DND-41 (cell line): ENCODE results near the gene SIRPA.

Experiments
- CTCF ChIP-seq: IDR thresholded peaks from 2 replicates; pipeline ENCODE4 v1.5.1; 2012; ENCODE audit warnings: borderline replicate concordance, low read length, moderate library complexity, mild to moderate bottlenecking; ENCODE audit not compliant: poor library complexity, severe bottlenecking; ENCODE audit errors: extremely low read depth
- EZH2 ChIP-seq: IDR thresholded peaks from 3 replicates; pipeline ENCODE4 v1.6.1; 2012; ENCODE audit warnings: borderline replicate concordance, low read depth, mild to moderate bottlenecking, moderate library complexity, low read length, inconsistent platforms; ENCODE audit not compliant: severe bottlenecking

DNA sequence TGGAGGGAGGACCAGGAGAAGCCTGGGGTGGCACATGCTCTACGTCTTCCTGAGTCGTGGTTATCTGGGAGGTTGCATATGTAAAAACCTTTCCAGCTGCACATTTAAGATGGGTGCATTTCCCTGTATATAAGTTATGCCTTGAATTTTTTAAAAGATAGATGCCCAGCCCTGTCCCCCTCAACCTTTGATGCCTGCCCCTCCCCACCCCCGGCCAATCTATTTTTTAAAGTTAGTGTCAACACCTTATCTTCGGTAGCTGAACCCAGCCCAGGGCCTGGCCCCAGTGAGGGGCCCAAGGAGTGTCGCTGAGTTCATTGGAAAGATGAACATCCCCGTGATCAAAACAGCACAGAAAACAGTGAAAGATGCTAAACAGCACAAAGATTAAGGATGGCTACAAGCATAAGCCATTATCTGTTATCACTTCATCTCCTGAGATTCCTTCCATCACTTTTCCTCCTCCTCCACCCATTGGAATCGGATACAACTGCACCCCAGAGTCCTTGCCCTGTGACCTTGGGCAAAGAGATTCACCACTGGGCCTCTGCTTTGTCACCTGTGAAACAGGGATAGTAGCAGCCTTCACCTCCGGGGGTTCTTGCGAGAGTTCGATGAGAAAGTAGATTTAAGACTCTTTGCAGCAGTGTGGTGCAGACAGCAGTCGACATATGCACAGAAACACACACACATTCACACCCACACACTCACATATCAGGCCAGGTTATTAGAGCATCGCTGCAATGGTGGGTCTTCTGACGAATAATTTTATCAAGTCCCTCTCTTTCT lies 47.5 kb downstream of the SIRPA start:
- no peak for TF ChIP-seq CTCF
- TF ChIP-seq EZH2, result no peak
